SK-N-MC (cell line): ENCODE results near the gene DDX39B.

Experiments used
- EZH2 ChIP-seq: fragments of 200-600 bp; sonication (generic); IDR thresholded peaks from one replicate; pipeline ENCODE4 v1.6.1; 2017; ENCODE audit warnings: antibody characterized with exemption
- FOXP2 ChIP-seq: optimal IDR thresholded peaks from 2 replicates; pipeline ENCODE3; 2011; ENCODE audit warnings: mild to moderate bottlenecking, moderate library complexity; ENCODE audit not compliant: insufficient read depth; ENCODE audit errors: extremely low read length, control extremely low read depth

GRCh38 chr6:31525932-31526591, 15.7 kb downstream of the DDX39B start:
- TF ChIP-seq EZH2 (no peak), FOXP2 (no peak)
